Fibroblast of peridontal ligament (primary cell): ENCODE measurements around the gene SERPINA10.
A peak's percentile ranks its signal among the peaks of the same experiment; 100 is the strongest.
"Not testable (repeated sequence)": the region's sequence is repeated elsewhere in the genome, so short reads cannot be mapped to it uniquely, and the experiment has no call there.

Experiments
- DNase-seq: peaks from one replicate; pipeline ENCODE4 v3.0.0-alpha.2; 2010; ENCODE audit errors: extremely low read depth

SERPINA10 gene

DNA sequence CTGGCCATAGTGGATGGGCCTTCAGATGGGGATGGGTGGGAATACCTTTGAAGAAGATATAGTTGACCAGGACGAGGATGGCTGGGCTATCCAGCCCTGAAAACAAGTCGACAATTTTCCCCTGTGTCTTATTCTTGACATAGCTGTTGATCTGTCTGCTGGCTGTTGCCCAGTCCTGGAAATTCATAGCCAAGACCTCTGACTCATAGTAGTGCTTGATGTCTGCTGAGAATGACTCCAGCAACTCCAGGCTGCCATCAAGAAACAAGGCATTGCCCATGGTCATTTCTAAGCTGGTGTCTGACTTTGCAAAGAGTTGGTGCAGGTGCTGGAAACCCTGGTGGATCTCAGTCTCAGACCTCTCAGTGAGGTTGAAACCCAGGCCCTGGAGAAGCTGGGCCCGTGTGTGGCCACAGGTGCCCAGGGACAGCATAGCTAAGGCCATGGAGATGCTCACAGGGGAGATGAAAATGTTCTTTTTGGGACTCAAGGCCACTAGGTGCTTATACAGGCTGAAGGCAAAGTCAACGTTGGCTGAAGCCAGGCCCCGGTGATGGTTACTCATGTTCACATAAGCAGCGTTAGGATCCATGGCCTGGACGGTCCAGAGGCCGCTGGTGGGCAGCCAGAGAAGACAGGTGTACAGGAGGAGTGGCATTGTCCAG, 21.1 kb upstream of the SERPINA10 start:
- peak; percentile 43 for DNase-seq

DNA sequence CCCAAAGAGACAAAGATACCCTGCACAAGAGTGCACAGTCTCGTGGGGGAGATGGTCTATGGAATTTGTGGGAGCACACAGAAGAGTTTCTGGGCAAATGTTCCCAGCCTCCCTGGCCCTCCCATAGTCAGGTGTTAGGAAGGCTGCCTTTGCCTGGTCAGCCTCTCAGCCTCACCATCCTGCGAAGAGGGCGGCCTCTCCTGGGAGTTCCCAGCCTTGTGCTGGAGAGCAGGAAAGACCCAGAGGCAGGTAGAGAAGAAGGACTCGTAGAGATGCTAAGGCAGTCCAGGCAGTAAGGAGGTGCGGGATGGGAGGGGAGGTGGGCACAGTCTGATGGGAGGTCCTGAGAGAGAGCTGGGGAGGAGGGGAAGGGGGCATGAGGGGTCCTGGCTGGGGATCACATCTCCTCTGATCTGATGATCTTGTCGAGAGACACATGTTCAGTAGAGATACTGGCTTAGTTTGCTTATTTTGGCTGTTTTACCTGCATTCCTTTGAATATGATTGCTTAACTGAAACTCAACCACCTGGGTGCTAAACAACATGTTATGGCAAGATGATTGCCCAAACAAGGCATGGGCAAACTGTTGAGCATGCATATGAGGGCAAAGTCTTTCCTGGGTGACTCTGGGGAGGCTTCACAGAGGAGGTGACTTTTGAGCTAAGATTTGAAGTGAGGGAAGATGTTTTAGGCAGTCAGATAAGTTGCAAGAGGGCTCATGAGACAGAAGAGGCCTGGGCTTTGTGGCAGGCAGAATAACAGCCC, 19.6 kb upstream of the SERPINA10 start:
- no peak for DNase-seq

DNA sequence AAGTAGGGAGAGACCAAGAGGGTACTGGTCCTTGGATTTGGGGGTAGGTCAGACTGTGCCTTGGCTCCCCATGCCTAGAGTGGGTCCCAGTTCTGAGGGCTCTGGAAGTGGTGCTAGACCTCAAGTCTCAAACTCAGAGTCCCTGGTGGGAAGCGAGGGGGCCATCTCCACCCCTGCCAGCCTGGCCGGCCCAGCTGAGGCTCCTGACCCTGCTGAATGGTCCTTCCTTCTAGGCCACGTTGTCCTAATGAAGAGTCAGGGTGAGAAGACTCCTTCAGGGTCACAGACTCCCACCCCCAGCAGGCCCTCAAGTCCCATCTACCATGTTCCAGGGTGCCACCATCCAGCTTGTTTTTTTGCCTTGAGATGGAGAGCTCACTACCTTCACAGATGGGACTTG, 17.2 kb upstream of the SERPINA10 start:
- DNase-seq = no peak

DNA sequence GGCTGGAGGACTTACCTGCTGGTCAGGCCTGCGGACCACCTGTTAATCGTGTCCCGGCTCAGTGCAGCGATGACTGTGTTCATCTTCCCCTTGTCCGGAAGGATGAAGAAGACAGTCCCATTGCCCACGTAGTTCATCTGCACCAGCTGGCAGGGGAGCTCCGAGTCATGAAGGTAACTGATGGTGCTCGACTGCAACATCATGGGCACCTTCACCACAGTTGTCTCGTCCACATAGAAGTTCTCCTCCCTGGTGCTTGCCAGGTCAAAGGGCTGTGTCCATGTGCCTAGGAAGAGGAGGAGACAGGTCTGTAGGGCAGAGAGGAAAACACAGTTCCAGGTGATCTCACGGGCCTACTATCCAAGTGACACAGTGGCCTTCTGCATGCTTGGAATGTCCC, 16.7 kb upstream of the SERPINA10 start:
- DNase-seq = no peak

DNA sequence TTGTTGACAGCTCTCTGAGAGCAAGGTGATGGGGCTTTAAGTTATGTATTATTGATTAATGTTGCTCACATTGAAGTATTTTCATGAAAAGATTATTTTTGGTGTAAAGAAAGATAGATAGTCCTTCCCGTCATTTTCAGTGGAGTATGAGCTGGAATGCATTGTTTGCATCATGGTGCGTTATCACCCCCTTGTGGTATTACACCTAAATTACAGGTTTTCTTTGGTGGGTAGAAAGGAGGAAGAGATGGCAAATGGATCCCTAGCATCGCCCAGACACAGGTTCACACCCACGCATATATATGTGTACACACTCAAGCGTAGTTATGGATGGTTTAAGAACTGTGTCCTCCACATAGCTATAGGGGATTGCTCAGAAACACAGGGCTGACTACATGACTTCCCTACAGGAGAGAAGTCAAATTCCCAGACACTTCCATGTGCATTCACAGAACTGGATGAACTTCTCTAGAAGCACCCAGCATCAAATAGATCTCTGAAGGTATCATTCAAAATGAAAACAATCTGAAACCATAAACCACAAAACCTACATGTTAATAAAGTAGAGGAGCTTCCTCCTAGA, 14.4 kb upstream of the SERPINA10 start:
- DNase-seq = no peak

DNA sequence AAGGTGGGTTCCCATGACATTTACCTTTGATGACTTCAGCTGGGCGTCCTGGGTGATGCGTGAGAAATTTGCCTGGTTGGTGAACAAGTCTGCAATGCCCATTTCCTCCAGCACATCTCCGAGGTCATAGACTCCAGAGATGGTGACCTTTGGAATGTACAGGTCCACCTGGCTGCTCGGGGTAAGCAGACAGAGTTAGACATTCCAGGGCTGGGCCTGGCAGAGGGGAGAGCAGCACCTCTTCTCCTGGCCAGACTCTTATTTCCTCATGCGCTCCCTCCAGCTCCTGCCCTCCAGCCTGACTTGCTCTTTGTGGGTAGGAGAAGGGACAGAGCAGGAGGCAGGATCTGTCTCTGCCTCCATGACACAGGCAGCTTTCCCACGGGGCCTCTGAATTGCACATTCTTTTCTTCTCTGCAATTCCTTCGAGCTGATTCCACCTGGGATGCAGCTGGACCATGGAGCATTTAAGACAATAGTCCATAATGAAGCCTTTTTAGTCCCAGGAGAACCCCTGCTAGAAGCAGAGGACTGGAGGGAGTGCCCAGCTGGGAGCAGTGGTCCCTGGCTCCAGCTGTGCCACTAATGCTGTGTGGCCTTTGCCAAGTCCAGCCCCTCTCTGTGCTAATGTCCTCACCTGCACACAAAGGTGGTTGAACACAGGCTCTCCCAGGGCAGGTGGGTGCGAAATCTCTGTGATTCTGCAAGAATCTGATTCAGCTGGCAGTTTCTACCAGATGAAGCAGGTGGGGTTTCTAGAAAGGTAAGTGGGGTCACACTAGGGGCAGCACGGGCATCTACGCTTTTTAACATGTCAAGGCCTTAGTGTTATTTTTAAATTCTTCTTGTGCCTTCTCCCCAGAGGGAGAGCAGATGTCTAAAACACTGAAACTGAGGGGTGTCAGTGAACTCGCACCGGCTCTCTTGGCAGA, 13.2 kb upstream of the SERPINA10 start:
- DNase-seq = no peak

DNA sequence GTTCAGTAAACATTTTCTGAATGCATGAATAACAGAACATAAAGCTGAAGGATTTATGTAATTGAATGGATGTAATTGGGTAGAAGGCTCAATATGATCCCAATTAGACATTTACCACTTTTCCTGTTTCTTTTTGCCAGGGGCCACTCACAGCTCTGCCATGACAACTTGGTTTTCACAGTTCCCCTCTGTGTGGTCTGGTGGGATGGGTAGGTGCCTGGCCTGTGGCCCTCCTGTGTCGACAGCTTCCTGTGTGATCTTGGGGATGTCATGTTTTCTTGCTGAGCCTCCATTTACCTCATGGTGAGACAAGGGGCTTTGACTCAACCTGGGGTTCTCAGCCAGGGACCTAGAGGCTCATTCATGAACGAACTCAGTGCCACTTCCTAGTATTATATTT, 12.6 kb upstream of the SERPINA10 start:
- DNase-seq = no peak

DNA sequence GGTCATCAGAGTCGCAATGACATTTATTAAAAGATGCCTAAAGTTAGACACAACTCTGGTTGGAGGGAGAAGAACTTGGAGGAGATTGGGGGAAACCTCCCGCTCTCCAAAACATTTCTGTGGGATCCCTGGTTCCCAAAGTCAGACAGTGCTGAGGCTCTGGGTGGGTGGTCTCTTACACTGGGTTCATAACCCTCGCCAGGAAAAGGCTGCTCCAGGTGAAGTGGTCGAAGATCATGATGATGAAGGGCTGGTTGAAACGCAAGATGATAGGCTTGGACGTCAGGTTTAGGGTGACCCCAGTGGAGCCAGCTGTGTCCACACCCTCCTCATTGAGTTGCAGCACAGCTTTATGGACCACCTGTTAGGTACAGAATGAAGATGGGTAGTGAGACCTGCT, 11.2 kb upstream of the SERPINA10 start:
- no peak for DNase-seq

DNA sequence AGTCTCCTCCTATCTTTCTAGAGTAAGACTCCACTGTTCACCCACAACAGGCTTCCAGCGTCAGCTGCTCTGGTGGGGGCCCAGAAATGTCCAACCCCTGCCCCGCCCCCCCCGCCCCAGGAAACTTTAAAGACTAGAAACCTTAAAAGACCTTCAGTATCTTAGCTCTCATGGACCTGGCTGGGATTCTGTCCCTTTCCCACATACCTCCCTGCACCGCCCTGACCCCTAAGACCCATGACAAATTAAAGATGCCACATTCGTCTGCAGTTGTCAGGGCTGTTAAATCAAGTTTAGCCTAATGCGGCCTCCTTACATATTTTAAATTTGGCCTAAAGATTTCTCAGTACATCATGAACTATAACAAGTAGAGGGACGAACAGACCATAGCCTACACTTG, 10.0 kb upstream of the SERPINA10 start:
- DNase-seq = no peak

DNA sequence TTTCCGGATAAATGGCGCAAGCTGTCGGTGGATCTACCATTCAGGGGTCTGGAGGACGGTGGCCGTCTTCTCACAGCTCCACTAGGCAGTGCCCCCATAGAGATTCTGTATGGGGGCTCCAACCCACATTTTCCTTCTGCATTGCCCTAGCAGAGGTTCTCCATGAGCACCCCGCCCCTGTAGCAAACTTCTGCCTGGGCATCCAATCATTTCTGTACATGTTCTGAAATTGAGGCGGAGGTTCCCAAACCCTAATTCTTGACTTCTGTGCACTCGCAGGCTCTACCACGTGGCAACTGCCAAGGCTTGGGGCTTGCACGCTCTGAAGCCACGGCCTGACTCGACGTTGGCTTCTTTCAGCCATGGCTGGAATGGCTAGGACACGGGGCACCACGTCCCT, 5.1 kb upstream of the SERPINA10 start:
- no peak for DNase-seq

DNA sequence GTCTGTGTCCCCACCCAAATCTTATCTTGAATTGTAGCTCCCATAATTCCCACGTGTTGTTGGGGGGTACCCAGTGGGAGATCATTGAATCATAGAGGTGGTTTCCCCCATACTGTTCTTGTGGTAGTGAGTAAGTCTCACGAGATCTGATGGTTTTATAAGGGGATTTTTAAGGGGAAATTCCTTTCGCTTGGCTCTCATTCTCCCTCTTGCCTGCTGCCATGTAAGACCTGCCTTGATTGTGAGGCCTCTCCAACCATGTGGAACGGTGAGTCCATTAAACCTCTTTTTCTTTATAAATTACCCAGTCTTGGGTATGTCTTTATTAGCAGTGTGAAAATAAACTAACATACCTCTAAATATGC, 3.1 kb upstream of the SERPINA10 start:
- not testable (repeated sequence) for DNase-seq

DNA sequence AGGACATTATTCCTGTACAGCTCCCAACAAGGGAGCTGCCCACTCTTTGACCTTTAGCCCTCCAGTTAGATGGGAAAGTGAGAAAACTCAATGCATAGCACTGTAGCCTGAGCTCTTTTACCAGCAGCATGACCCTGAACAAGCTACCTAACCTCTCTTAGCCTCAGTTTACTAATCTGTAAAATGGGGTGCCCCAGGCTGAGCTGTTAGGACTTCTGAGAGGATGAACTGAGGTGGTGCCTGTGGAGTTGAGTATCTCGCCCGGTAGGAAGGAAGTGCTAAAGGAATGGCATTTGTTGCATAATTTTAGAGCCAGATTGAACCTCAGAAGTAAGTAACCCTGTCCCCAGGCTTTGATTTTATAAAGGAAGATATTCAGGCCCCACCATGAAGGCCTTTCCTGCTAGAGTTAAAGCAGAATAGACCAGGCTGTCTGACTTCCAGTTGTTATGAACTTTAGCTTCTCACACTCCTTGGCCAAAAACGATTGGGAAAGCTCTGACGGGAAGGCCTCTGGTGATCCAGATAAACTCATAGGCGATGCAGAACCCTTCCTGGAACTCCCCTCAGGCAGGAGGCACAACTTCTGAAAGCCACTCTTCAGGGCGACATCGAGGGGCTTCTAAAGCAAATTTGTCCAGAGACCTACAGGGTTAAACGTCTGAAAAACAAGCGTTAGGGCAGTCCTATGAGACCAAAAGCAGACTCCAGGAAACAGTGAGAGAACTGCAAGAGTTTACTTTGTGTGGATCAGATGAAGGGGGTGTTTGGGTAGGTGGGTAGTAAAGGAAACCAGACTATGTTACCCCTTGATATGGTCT, 2.5 kb upstream of the SERPINA10 start:
- DNase-seq = no peak

DNA sequence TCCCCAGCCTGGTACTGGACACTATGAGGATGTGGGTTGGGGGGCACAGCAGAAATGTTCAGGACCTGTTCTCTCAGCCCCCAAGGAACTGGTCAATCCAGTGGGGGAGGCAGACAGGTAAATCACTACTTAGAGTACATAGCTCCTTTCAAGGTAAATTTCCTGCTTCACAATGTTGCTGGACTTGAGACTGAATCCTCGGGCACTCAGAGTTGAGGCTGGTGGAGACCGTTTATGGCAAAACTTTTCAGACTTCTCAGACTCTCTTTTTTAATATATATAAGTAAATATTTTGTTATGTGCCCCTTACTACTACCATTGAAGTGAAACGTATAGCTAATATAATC, 483 bp upstream of the SERPINA10 start:
- DNase-seq = no peak

DNA sequence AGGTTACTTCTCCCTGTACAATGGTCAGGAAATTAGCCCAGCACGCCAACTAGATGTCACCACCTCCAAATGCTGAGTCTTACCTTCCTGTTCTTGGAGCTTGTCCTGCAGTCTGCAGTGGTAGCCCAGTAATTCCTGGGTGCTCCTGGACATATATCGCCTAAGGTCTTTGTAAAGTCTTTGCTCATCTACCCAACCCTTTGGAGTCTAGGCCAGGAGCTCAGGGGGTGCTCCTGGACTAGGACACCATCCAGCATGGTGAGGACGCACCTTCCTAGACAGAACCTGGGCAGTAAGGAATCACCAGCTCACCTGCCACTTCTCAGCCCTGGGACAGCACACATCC, 569 bp downstream of the SERPINA10 start:
- DNase-seq = no peak

DNA sequence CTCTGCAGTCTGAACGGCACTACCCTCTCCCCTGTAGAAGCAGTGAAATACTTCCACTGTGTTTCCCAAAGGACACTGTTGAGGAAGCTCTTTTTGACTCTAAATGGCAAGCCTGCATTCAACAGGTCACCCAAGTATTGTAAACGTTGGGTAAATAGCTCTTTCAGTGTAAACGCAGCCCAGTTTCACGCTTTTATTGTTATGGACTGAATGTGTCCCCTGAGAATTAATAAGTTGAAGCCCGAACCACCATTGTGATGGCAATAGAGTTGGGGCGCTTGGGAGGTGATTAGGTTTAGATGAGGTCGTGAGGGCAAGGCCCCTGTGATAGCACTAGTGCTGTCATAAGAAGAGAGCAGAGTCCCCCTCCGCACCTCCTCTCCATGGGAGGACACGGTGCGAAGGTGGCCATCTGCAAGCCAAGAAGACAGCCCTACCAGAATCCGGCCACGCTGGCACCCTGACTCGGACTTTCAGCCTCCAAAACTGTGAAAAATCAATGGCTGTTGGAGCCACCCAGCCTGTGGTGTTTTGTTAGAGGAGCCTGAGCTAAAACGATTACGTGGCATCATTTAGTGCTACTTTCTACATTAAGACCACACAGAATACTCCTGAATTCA, 1.1 kb downstream of the SERPINA10 start:
- no peak for DNase-seq

DNA sequence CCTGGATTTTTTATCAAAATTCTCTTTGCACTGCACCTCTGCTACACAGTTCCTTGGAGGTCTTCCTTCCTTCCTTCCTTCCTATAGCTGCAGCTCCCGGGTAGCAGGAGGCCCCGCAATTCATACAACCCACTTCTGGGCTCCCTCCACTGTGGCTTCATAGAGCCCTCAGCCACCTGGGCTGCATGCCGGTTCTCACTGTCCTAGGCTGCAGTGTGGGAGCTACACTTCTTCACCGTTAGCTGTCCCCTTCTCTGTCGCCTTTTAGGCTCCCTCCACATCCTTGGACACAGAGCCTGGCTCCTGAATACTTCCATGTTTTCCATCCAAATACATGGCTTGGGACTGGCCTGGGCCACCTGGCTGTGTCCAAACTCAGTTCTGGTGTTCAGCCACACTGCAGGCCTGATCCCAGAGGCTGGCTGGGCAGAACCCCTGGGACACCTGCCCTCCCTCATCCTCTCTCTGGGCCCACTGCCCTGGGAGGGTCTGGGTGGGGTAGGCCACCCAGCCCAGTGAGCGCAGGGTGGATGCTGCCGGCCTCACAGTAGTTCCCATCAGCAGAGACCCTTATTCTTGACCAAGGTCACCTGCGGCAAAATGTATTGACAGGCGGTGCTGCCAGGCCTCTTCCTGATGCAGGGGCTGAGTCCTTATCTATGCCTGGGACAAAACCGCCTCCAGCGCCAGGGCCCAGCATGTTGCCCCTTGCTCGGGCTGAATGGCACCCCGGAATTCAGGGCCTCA, 1.7 kb downstream of the SERPINA10 start:
- DNase-seq = no peak

DNA sequence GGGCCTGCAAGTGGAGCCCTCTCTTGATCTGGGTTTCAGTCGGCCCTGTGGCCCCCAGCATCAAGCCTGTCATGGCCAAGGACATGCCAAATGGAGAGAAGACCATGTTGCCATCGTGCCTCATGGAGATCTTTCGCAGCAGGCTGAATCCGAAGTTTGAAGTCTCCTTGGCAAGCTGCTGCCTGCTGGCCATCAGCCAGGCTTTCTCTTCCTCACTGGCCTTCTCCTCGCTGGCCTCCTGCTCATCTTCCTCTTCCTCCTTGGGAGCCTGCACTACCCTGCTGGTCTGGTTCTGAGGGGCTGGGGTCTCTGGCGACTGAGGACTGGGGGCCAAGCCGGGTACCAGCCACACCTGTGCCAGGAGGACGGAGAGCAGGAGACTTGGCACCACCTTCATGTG, 2.9 kb downstream of the SERPINA10 start:
- no peak for DNase-seq

DNA sequence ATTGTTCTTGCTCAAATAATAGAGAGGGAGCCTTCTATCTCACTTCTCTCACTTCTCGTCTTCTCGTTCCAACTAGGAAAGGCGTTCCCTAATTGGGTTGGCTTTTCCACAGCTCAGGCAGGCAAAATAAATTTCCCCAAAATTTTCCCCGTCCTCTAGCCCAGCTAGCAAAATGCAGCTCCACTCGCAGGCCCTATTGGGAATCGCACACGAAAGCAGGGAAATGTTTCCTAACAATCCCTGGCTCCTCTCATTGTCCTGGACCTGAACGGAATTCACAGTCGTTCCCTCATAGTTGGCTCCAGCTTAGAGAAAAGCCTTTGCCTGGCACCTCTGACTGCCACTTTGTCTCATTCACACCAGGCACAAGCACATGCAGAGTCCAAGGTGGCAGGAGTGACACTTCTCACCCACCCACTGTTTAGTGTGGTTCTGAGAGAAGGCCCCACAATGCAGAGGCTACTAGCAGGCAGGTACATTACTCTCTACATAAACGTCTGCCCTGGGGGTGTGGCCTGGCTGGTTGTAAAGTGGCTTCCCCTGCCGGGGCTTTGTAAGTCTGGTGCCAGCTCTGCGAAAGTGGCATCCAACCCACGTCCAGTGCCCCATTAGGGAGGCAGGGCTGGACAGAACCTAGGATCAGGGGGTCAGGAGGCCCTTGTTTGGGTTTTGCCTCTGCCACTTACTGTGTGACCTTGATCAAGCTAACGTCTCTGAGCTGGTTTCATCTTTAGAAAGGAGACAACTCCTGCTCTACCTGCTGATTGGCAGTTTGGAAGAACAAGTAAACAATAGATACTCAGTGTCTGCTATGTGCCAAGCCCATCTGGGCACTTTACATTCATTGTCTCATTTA, 4.2 kb downstream of the SERPINA10 start:
- no peak for DNase-seq

DNA sequence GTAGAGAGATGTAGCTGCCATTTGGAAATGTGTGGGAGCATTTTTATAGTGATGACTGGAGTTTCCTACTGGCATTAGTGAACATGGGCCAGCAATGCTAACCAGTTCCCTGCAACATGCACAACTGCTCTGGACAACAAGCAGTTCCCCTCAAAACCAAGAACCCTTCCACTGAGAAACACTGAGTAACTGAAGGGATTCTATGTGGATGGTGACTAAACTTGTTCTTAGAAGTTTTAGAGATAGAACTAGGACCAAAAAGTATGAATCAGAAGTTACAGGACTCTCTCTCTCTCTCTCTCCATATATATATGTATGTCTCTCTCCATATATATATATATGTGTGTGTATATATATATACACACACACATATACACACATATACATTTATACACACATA, 7.9 kb downstream of the SERPINA10 start:
- no peak for DNase-seq
